ENCODE results near the gene FLYWCH1. TPM values are rescaled to one million over a fixed set of nuclear protein-coding genes. Genes with fewer than 3 reads are reported as not detected.

The FLYWCH1 gene
- total RNA-seq, 4 donors from 2014 or later = 41.7 to 49.7 (median 44.0) TPM

DNA sequence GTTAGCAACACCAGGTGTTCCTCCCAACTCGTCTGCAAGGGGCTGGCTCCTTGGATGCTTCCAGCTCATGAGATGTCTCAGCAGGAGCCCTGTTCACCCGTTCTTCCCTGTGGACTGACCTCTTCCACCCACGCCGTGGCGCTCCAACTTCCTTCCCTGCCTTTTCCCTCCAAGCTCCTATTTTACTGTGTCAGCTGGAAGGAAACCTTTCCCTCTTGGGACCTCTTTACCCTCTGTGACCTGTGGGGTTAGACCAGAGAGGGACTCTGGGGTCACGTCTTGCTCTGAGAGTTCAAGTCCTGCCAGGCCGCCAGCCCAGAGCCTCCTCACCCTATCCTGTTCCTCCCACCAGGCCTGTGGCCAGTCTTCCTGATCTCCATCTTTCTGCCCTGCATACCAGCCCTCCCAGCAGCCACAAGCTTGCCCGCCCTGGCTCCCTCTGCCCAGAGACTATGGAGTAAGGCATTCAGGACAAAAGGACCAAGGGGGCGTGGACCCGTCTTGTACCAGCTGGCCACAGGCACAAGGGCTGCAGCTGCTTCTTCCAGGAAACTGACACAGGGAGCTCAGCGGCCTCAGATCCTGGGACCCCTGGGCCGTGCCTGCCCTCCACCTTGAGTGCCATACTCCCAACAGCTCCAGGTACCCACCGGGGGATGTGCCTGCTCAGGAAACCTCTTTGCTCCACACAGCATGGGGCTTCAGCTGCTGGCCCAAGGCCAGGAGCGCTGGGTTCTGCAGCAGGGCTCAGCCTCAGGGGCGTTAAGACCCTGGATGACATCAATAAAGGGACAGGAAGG lies 60.5 kb downstream of the FLYWCH1 start:
- ATAC-seq = no peak
- intact Hi-C loops (cut with DNase I; ENCODE audit: low total_unique reads) = no loop called here
- no peak overlapping the region for H3K4me3 ChIP-seq
- in situ Hi-C loops (cut with MboI; ENCODE audit: low sequenced_read_pairs in 4 of 4) = no loop called here
- no peak overlapping the region for H3K27ac ChIP-seq
- no peak for DNase-seq
- TF ChIP-seq POLR2A (IDR thresholded peaks at IDR 0.05) (no peak), CTCF (IDR thresholded peaks at IDR 0.05 in 4 of 5, conservative IDR thresholded peaks at IDR 0.05 in 1 of 5) (no peak)
- no peaks in the 10 kb centered on the region for H3K36me3 ChIP-seq
- peaks cover 9 to 21% of the 10 kb centered on the region in 2 donors for H3K4me1 ChIP-seq
- H3K9me3 ChIP-seq = no peaks in the 10 kb centered on the region
- H3K27me3 ChIP-seq = peaks cover 12 to 13% (median 12%) of the 10 kb centered on the region in 3 donors

- Histone ChIP-seq H3K36me3 (no peaks in the 10 kb centered on the region), H3K27ac (no peak overlapping the region), H3K4me3 (no peak overlapping the region), H3K27me3 (peaks cover 3 to 4% (median 3%) of the 10 kb centered on the region in 3 donors), H3K4me1 (peaks cover 9 to 21% of the 10 kb centered on the region in 2 donors), H3K9me3 (no peaks in the 10 kb centered on the region)
- no peak for ATAC-seq
- in situ Hi-C loops (cut with MboI; ENCODE audit: low sequenced_read_pairs in 4 of 4) = no loop called here
- intact Hi-C loops (cut with DNase I; ENCODE audit: low total_unique reads) = no loop called here
- TF ChIP-seq CTCF (IDR thresholded peaks at IDR 0.05 in 4 of 5, conservative IDR thresholded peaks at IDR 0.05 in 1 of 5) = no peak
- no peak for TF ChIP-seq POLR2A (IDR thresholded peaks at IDR 0.05)
- DNase-seq = no peak
Observed at GRCh38 chr16:2973093-2973492, 61.4 kb downstream of the FLYWCH1 start.

- Histone ChIP-seq H3K36me3 (no peaks in the 10 kb centered on the region), H3K4me3 (no peak overlapping the region), H3K4me1 (peaks cover 5 to 15% of the 10 kb centered on the region in 2 donors), H3K27me3 (no peaks in the 10 kb centered on the region), H3K27ac (no peak overlapping the region), H3K9me3 (no peaks in the 10 kb centered on the region)
- TF ChIP-seq CTCF (IDR thresholded peaks at IDR 0.05 in 4 of 5, conservative IDR thresholded peaks at IDR 0.05 in 1 of 5) = no peak
- no peak for TF ChIP-seq POLR2A (IDR thresholded peaks at IDR 0.05)
- DNase-seq (no peak), ATAC-seq (no peak)
- intact Hi-C loops (cut with DNase I; ENCODE audit: low total_unique reads) (no loop called here), in situ Hi-C loops (cut with MboI; ENCODE audit: low sequenced_read_pairs in 4 of 4) (no loop called here)
Observed at GRCh38 chr16:2973605-2974318, 62.0 kb downstream of the FLYWCH1 start.

- ATAC-seq (no peak), DNase-seq (no peak)
- Histone ChIP-seq H3K4me1 (peaks cover 5 to 14% of the 10 kb centered on the region in 2 donors), H3K9me3 (no peaks in the 10 kb centered on the region), H3K4me3 (no peak overlapping the region), H3K27me3 (peaks cover 0 to 4% (median 3%) of the 10 kb centered on the region in 3 donors), H3K27ac (no peak overlapping the region), H3K36me3 (no peaks in the 10 kb centered on the region)
- in situ Hi-C loops (cut with MboI; ENCODE audit: low sequenced_read_pairs in 4 of 4) = no loop called here
- intact Hi-C loops (cut with DNase I; ENCODE audit: low total_unique reads) = no loop called here
- TF ChIP-seq POLR2A (IDR thresholded peaks at IDR 0.05) (no peak), CTCF (IDR thresholded peaks at IDR 0.05 in 4 of 5, conservative IDR thresholded peaks at IDR 0.05 in 1 of 5) (no peak)
Observed at GRCh38 chr16:2974319-2975056, 62.8 kb downstream of the FLYWCH1 start.
